ENCODE data around the gene SUGP2. TPM values are rescaled to one million over a fixed set of nuclear protein-coding genes. Genes with fewer than 3 reads are reported as not detected.

Gene SUGP2
- total RNA-seq, 2 donors from 2014 or later: 44.1 to 55.3 TPM

DNA sequence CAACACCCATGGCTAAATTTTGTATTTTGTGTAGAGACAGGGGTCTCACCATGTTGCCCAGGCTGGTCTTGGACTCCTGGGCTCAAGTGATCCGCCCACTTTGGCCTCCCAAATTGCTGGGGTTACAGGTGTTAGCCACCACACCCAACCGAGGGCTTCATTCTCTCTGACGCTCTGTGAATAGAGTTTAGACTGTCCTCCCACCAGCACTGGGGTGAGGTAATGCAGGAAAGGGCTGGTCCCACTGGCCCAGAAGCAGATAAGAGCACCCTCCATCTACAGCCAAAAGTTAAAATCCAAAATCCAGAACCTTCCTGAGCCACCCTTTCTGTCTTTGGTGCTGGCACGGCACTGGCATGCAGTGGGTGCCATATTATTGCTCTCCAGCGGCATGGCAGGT is 60.5 kb downstream of the SUGP2 start:
- Histone ChIP-seq H3K27ac (no peak overlapping the region), H3K9ac (ENCODE audit: low read depth in 2 of 2, low read length in 2 of 2) (no peak overlapping the region), H3K4me1 (no peaks in the 10 kb centered on the region), H3K4me3 (no peak overlapping the region), H3K9me3 (no peaks in the 10 kb centered on the region), H3K36me3 (no peaks in the 10 kb centered on the region), H3K27me3 (no peaks in the 10 kb centered on the region)
- no peak for DNase-seq
- intact Hi-C loops (cut with DNase I): no loop called here
- TF ChIP-seq, protein P1, sequence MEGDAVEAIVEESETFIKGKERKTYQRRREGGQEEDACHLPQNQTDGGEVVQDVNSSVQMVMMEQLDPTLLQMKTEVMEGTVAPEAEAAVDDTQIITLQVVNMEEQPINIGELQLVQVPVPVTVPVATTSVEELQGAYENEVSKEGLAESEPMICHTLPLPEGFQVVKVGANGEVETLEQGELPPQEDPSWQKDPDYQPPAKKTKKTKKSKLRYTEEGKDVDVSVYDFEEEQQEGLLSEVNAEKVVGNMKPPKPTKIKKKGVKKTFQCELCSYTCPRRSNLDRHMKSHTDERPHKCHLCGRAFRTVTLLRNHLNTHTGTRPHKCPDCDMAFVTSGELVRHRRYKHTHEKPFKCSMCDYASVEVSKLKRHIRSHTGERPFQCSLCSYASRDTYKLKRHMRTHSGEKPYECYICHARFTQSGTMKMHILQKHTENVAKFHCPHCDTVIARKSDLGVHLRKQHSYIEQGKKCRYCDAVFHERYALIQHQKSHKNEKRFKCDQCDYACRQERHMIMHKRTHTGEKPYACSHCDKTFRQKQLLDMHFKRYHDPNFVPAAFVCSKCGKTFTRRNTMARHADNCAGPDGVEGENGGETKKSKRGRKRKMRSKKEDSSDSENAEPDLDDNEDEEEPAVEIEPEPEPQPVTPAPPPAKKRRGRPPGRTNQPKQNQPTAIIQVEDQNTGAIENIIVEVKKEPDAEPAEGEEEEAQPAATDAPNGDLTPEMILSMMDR (IDR thresholded peaks at IDR 0.05): no peak

DNA sequence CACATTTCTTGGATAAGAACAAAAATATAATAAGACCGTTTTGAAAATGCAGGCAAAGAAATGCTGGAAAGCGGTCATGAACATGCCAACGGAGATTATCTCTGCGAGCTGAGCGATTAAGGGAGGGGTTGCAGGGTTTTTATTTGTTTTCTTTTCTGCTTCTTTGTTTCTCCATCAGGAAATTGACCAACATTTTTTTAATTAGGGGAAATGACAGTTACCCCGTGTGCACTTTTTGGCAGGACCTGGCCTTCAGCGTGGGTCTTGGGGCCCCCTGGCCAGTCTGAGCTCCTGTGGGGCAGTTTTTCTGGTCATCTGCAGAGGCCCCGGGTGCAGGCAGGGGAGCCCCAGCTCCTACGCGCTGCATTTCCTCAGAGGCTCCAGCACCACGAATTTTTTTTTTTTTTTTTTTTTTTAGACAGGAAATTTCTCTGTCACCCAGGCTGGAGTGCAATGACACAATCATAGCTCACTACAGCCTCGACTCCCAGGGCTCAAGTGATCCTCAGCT is 61.0 kb downstream of the SUGP2 start:
- no peak overlapping the region for H3K27ac ChIP-seq
- DNase-seq: no peak
- no peak overlapping the region for H3K9ac ChIP-seq (ENCODE audit: low read depth in 2 of 2, low read length in 2 of 2)
- H3K9me3 ChIP-seq: no peaks in the 10 kb centered on the region
- H3K4me1 ChIP-seq: no peaks in the 10 kb centered on the region
- H3K27me3 ChIP-seq: no peaks in the 10 kb centered on the region
- TF ChIP-seq, protein P1 (IDR thresholded peaks at IDR 0.05): no peak
- no peaks in the 10 kb centered on the region for H3K36me3 ChIP-seq
- H3K4me3 ChIP-seq: no peak overlapping the region
- intact Hi-C loops (cut with DNase I): no loop called here

DNA sequence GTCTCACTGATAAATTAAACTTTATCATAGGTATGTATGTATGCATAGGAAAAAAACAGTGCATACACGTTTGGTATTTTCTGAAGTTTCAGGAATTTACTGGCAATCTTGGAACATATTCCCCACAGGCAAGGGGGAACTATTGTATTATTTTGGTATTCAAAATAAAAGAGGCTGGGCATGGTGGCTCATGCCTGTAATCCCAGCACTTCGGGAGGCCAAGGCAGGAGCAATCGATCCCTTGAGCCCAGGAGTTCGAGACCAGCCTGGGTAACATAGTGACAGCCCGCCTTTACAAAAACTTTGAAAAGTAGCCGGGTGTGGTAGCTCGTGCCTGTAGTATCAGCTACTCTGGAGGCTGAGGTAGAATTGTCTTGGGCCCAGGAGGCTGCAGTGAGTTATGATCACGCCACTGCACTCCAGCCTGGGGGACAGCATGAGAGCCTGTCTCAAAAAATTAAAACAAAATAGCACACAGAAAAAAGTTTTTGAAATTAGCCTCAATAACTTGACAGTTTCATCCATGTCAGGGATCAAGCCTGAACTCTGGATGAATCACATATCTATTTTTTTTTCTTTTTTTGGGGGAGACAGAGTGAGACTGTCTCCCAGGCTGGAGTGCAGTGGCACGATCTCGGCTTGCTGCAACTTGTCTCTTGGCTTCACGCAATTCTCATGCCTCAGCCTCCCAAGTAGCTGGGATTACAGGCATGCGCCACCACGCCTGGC is 63.2 kb downstream of the SUGP2 start:
- no peak overlapping the region for H3K27ac ChIP-seq
- intact Hi-C loops (cut with DNase I): no loop called here

DNA sequence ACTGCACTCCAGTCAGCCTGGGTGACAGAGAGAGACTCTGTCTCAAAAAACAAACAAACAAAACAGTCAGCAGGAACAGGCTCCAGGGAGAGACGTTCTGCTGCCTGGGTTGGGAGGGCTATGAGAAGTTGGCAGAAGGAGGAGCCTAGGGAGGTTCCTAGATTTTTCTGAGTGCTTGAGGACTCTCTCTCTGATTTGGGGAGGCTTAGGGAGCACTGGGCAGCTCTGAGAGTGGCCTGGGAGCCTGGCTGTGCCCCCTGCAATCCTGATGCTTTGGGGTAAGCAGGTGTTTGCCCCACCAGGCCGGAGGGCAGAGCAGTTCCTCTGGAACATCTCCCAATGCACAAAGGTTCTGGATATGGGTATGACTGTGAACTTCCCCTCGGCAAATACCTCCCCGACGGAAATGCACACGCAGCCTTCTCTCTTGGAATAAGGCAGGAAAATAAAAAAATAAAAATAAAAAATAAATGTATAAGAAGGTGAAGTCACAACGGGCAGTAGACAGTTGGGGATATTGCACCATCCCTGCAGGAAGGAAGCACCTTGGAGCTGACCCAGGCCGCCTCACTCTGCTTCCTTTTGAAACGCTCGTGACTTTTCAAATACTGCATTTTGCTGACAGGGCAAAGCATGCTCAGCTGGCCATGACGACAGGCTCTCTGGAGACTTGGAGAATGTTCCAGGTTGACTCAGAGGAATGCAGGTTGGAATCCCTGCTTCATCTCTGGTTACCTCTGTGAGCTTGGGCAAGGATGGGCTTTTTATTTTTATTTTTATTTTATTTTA is 65.8 kb downstream of the SUGP2 start:
- Histone ChIP-seq H3K4me1 (no peaks in the 10 kb centered on the region), H3K27me3 (no peaks in the 10 kb centered on the region), H3K27ac (peak overlapping the region; percentile 25), H3K9ac (ENCODE audit: low read depth in 2 of 2, low read length in 2 of 2) (no peak overlapping the region), H3K36me3 (no peaks in the 10 kb centered on the region), H3K4me3 (no peak overlapping the region), H3K9me3 (no peaks in the 10 kb centered on the region)
- TF ChIP-seq, protein P1 (IDR thresholded peaks at IDR 0.05): no peak
- peak; percentile 41 for DNase-seq
- intact Hi-C loops (cut with DNase I): no loop called here

More for the DNA sequence above, 63.2 kb downstream of the SUGP2 start:
- no peak for DNase-seq
- H3K27me3 ChIP-seq: no peaks in the 10 kb centered on the region
- H3K9ac ChIP-seq (ENCODE audit: low read depth in 2 of 2, low read length in 2 of 2): no peak overlapping the region
- H3K36me3 ChIP-seq: no peaks in the 10 kb centered on the region
- H3K4me1 ChIP-seq: no peaks in the 10 kb centered on the region
- TF ChIP-seq, protein P1 (IDR thresholded peaks at IDR 0.05): no peak
- H3K4me3 ChIP-seq: no peak overlapping the region
- H3K9me3 ChIP-seq: no peaks in the 10 kb centered on the region

DNA sequence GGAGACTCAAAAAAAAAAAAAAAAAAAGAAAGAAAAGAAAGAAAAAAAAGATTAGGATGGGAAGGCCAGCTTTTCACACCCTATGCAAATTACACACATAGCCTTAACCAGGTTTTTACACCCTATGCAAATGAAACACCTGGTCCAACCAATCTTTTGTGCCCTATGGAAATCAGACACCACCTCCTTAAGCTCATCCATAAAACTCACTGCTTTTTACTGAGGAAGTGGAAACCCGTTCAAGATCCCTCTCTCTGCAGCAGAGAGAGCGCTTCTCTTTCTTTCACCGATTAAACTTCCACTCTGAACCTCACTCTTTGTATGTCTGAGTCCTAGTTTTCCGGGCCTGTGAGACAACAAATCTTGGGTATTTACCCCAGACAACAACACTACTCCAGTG is 67.0 kb downstream of the SUGP2 start:
- intact Hi-C loops (cut with DNase I): no loop called here
- no peaks in the 10 kb centered on the region for H3K4me1 ChIP-seq
- TF ChIP-seq, protein P1 (IDR thresholded peaks at IDR 0.05): no peak

More for the DNA sequence above, 67.0 kb downstream of the SUGP2 start:
- DNase-seq: no peak
- Histone ChIP-seq H3K9ac (ENCODE audit: low read depth in 2 of 2, low read length in 2 of 2) (no peak overlapping the region), H3K27ac (peak overlapping the region; percentile 40), H3K36me3 (no peaks in the 10 kb centered on the region), H3K4me3 (no peak overlapping the region), H3K9me3 (no peaks in the 10 kb centered on the region), H3K27me3 (no peaks in the 10 kb centered on the region)
